ENCODE data around the gene TRIM63. TPM values are rescaled to one million over a fixed set of nuclear protein-coding genes. Genes with fewer than 3 reads are reported as not detected.

TRIM63 gene
- total RNA-seq: under 0.01 TPM in 1 of 2 replicates, not detected in the other

GRCh38 chr1:26067432-26067911 lies at the start of gene TRIM63:
TSS of gene TRIM63 (minus strand) at chr1:26067630. CDS start at chr1:26067494, 136 bp downstream.

DNA sequence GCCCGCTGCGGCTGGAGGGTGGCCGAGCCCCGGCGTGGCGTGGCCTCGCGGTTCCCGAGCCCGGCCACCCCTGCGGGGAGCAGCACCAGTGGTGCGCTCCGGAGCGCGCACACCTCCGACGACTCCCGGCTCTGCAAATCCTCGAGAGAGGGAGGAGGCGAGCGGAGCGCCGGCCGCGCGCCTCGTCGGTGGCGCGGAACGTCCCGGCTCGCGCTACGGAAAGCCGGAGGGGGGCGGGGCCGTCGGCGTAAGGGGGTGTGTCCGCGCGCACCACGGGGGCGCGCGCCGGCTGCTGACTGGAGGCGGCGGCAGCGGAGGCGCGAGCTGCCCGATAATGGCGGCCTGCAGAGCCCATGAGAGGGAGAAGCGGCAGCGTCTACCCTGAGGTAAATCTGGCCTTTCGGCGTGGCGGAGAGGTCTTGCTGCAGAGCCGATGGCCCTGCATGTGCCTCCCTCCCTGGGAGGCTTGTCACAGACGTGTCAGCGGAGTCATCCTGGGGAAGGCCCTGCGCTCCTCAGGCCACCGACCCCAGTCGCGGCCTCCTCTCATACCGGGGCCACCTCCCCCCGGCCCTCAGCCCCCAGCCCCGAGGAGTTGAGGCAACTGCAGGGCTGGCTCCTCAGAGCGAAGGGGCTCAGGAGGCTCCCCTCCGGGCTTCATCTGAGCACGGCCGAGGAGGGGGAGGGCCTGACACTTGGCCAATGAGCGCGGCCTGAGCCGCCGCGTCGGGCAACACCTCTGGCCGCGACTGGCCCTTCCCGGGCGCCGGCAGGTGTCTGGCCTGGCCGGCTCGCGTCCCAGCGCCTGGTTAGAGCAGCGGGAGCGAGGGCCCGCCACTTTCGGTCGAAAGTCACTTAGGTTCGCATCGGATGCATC lies 44.3 kb upstream of the TRIM63 start, which contains the start of gene PDIK1L:
Gene PDIK1L (plus strand): TSS at position 295 of the 877 bp plus-strand sequence. CDS start 2,485 bp downstream, outside the sequence.

GRCh38 chr1:26045722-26046245 lies 21.6 kb downstream of the TRIM63 start, which contains the start of gene SLC30A2:
TSS of gene SLC30A2 (minus strand) at chr1:26046118. CDS start at chr1:26045896, 222 bp downstream.

GRCh38 chr1:26021647-26022403 lies 45.6 kb downstream of the TRIM63 start, which contains the start of gene EXTL1:
TSS of gene EXTL1 (plus strand) at chr1:26021775. CDS start at chr1:26022647, 872 bp downstream.

Other genes starting within 250 kb of the TRIM63 start
- gene MTFR1L, start 247.7 kb downstream of the TRIM63 start, total RNA-seq: 31.3 and 31.5 TPM in 2 replicates
- 0.54 and 0.69 TPM in 2 replicates for gene AUNIP, start 208.2 kb downstream of the TRIM63 start, total RNA-seq
- 14.7 and 18.0 TPM in 2 replicates for gene PAQR7, start 191.9 kb downstream of the TRIM63 start, total RNA-seq
- gene STMN1, start 161.2 kb downstream of the TRIM63 start, total RNA-seq: 123 and 152 TPM in 2 replicates
- 8.3 and 13.9 TPM in 2 replicates for gene PAFAH2, start 69.6 kb downstream of the TRIM63 start, total RNA-seq
- not detected in 2 replicates for gene EXTL1, start 45.9 kb downstream of the TRIM63 start, total RNA-seq
- gene SLC30A2, start 21.5 kb downstream of the TRIM63 start, total RNA-seq: not detected in 2 replicates
- 5.9 and 7.4 TPM in 2 replicates for gene PDIK1L, start 44.2 kb upstream of the TRIM63 start, total RNA-seq
- 5.5 and 6.3 TPM in 2 replicates for gene FAM110D, start 91.4 kb upstream of the TRIM63 start, total RNA-seq
- not detected in 2 replicates for gene C1orf232, start 101.3 kb upstream of the TRIM63 start, total RNA-seq
- gene ZNF593, start 102.3 kb upstream of the TRIM63 start, total RNA-seq: 17.2 and 21.5 TPM in 2 replicates
- 0.11 TPM in 1 of 2 replicates, not detected in the other for gene ZNF593OS, start 104.2 kb upstream of the TRIM63 start, total RNA-seq
- not detected in 2 replicates for gene CNKSR1, start 109.9 kb upstream of the TRIM63 start, total RNA-seq
- not detected in 2 replicates for gene CATSPER4, start 123.0 kb upstream of the TRIM63 start, total RNA-seq
- gene CEP85, start 166.6 kb upstream of the TRIM63 start, total RNA-seq: 4.4 and 4.9 TPM in 2 replicates
- gene SH3BGRL3, start 212.5 kb upstream of the TRIM63 start, total RNA-seq: 12.2 and 18.2 TPM in 2 replicates
- 1.2 and 1.7 TPM in 2 replicates for gene UBXN11, start 239.0 kb upstream of the TRIM63 start, total RNA-seq